GM23248 (cell line): ENCODE data around the gene DIAPH1. TPM values are rescaled to one million over a fixed set of nuclear protein-coding genes. Genes with fewer than 3 reads are reported as not detected.
"Not testable (repeated sequence)": the region's sequence is repeated elsewhere in the genome, so short reads cannot be mapped to it uniquely, and the experiment has no call there.

ENCODE experiments used
- DNase-seq: peaks from one replicate; pipeline ENCODE4 v3.0.0-alpha.2; 2015
- H2AFZ ChIP-seq: fragments of 200-600 bp; sonication (generic); 2 replicates; pipeline ENCODE4 v1.6.1; 2016; ENCODE audit warnings: antibody characterized with exemption
- H3F3A ChIP-seq: fragments of 200-600 bp; sonication (generic); 2 replicates; pipeline ENCODE4 v1.6.1; 2016; ENCODE audit warnings: mild to moderate bottlenecking, antibody characterized with exemption, mixed run types; ENCODE audit not compliant: insufficient read depth
- H3K27ac ChIP-seq: fragments of 200-600 bp; sonication (generic); 2 replicates; pipeline ENCODE4 v1.5.1; 2016; ENCODE audit warnings: mild to moderate bottlenecking
- H3K27me3 ChIP-seq: fragments of 200-600 bp; sonication (generic); replicated peaks from 2 replicates; pipeline ENCODE4 v1.6.1; 2016; ENCODE audit warnings: mild to moderate bottlenecking; ENCODE audit not compliant: insufficient read depth
- H3K36me3 ChIP-seq: fragments of 200-600 bp; sonication (generic); 2 replicates; pipeline ENCODE4 v1.6.1; 2016; ENCODE audit warnings: low read depth, mild to moderate bottlenecking
- H3K4me1 ChIP-seq: fragments of 200-600 bp; sonication (generic); 2 replicates; pipeline ENCODE4 v1.6.1; 2016; ENCODE audit warnings: mild to moderate bottlenecking; ENCODE audit not compliant: insufficient read depth
- H3K4me2 ChIP-seq: fragments of 200-600 bp; sonication (generic); one replicate; pipeline ENCODE4 v1.6.1; 2016; ENCODE audit warnings: mild to moderate bottlenecking; ENCODE audit not compliant: unreplicated experiment
- H3K4me3 ChIP-seq: fragments of 200-600 bp; sonication (generic); 2 replicates; pipeline ENCODE4 v1.5.1; 2016; ENCODE audit warnings: mild to moderate bottlenecking
- H3K79me2 ChIP-seq: fragments of 200-600 bp; sonication (generic); 2 replicates; pipeline ENCODE4 v1.6.1; 2016; ENCODE audit warnings: mild to moderate bottlenecking; ENCODE audit not compliant: insufficient read depth
- H3K9ac ChIP-seq: fragments of 200-600 bp; sonication (generic); 2 replicates; pipeline ENCODE4 v1.6.1; 2016; ENCODE audit warnings: mild to moderate bottlenecking
- H3K9me2 ChIP-seq: fragments of 200-600 bp; sonication (generic); 2 replicates; pipeline ENCODE4 v1.6.1; 2016; ENCODE audit warnings: mixed run types, mild to moderate bottlenecking, moderate library complexity; ENCODE audit not compliant: insufficient read depth
- H3K9me3 ChIP-seq: fragments of 200-600 bp; sonication (generic); one replicate; pipeline ENCODE4 v1.6.1; 2017; ENCODE audit warnings: low read depth
- H4K20me1 ChIP-seq: fragments of 200-600 bp; sonication (generic); 2 replicates; pipeline ENCODE4 v1.6.0; 2016; ENCODE audit not compliant: insufficient read depth
- EZH2 ChIP-seq: fragments of 200-600 bp; sonication (generic); IDR thresholded peaks from 2 replicates; pipeline ENCODE4 v1.6.1; 2018; ENCODE audit warnings: antibody characterized with exemption, mild to moderate bottlenecking; ENCODE audit not compliant: insufficient read depth, poor library complexity, severe bottlenecking
- EZH2phosphoT487 ChIP-seq: fragments of 200-600 bp; sonication (generic); IDR thresholded peaks from 2 replicates; pipeline ENCODE4 v1.6.1; 2018; ENCODE audit warnings: antibody characterized with exemption, moderate library complexity, mild to moderate bottlenecking, low read depth; ENCODE audit not compliant: insufficient read depth
- WGBS, 2 experiments: methylation state at CpG; one replicate each; pipeline ENCODE4 v1.1.6; 2015 to 2017; ENCODE audit warnings: low lambda C conversion rate in 2 of 2, low coverage in 1 of 2; ENCODE audit errors: missing lambda C conversion rate in 2 of 2; 5-methylcytosine and 5-hydroxymethylcytosine counted together
- in situ Hi-C: fragments of 300-500 bp; cut with MboI; formaldehyde crosslinking; loops from 2 replicates; pipeline ENCODE4 v1.15.0; 2020
- polyA plus RNA-seq: library from polyadenylated mRNA; unstranded; fragments of >200 nt; fragmentation: Nextera tagmentation; extraction: Ambion mirVana; gene quantifications from 2 replicates; pipeline ENCODE4 v1.2.1, GENCODE V29; 2016
- total RNA-seq: library from RNA; depleted of rRNA; stranded (reverse); fragments of >200 nt; shearing (Covaris generic); gene quantifications from 2 replicates; pipeline ENCODE4 v1.2.3, GENCODE V29; 2014

Gene DIAPH1
- total and polyA plus RNA-seq, 2 experiments from 2014 or later = 26.0 to 34.4 TPM

DNA sequence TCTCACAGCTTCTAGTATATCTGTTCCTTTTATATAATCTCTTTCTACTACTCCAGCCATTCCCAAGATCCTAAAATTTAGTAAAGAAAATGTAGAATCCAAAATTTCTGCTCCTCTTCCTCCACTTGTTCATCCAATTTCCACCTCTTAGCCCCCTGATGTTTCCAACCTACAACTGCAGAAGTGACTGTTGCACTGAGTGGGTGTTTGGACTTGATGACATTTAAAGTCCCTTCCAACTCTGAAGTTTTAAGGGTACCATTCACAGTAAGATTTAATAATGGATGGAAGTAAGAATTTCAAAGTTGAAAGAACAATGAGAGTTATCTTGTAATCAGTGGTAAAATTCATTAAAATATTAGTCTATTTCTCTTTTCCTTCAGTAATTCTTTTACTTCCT lies 5.5 kb downstream of the DIAPH1 start:
- Histone ChIP-seq H3K9me3 (no peaks in the 10 kb centered on the region), H3K36me3 (no peaks in the 10 kb centered on the region), H3K4me2 (no peak overlapping the region), H3K27me3 (no peaks in the 10 kb centered on the region), H3K4me1 (peaks cover 11% of the 10 kb centered on the region), H3K79me2 (peaks cover 99% of the 10 kb centered on the region), H4K20me1 (no peaks in the 10 kb centered on the region), H3K4me3 (no peak overlapping the region), H3K9ac (no peak overlapping the region), H3K27ac (no peak overlapping the region), H3K9me2 (no peaks in the 10 kb centered on the region), H3F3A (peaks cover 20% of the 10 kb centered on the region), H2AFZ (no peak overlapping the region)
- no peak for DNase-seq
- TF ChIP-seq EZH2phosphoT487 = no peak
- TF ChIP-seq EZH2 = no peak
- in situ Hi-C loops = no loop called here

GRCh38 chr5:141611289-141611688 lies 7.5 kb downstream of the DIAPH1 start:
- peaks cover 100% of the 10 kb centered on the region for H3K79me2 ChIP-seq
- H3K27me3 ChIP-seq = no peaks in the 10 kb centered on the region
- no peak overlapping the region for H3K9ac ChIP-seq
- H3F3A ChIP-seq = peaks cover under 1% of the 10 kb centered on the region; the same call in 1 of the 2 replicates
- no peaks in the 10 kb centered on the region for H3K36me3 ChIP-seq
- H3K9me3 ChIP-seq = no peaks in the 10 kb centered on the region
- in situ Hi-C loops = no loop called here
- no peak overlapping the region for H3K27ac ChIP-seq
- no peak overlapping the region for H3K4me3 ChIP-seq
- H3K4me1 ChIP-seq = no peaks in the 10 kb centered on the region
- DNase-seq = no peak
- no peak overlapping the region for H3K4me2 ChIP-seq
- H4K20me1 ChIP-seq = no peaks in the 10 kb centered on the region
- no peaks in the 10 kb centered on the region for H3K9me2 ChIP-seq
- no peak overlapping the region for H2AFZ ChIP-seq
- 87 to 91% methylated on average over 3 of the region's 3 CpGs for WGBS, 2 experiments
- TF ChIP-seq EZH2phosphoT487 = no peak
- no peak for TF ChIP-seq EZH2

DNA sequence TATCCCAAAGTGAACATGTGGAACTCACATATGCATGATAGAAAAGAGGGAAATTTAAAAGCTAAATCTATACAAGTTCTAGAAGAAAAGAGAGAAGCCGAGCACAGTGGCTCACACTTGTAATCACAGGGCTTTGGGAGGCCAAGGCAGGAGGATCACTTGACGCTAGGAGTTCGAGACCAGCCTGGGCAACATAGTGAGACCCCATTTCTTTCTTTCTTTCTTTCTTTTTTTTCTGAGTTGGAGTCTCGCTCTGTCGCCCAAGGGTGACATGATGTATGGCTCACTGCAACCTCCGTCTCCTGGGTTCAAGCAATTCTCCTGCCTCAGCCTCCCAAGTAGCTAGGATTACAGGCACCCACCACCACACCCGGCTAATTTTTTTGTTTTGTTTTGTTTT lies 8.9 kb downstream of the DIAPH1 start:
- in situ Hi-C loops, H3K27ac ChIP-seq, H3K9ac ChIP-seq, H3K4me2 ChIP-seq, H2AFZ ChIP-seq, H3K9me3 ChIP-seq, H4K20me1 ChIP-seq, H3K36me3 ChIP-seq, H3K27me3 ChIP-seq, H3K4me3 ChIP-seq, DNase-seq, H3F3A ChIP-seq, H3K9me2 ChIP-seq, H3K4me1 ChIP-seq: not testable (repeated sequence)
- H3K79me2 ChIP-seq = peaks cover 100% of the 10 kb centered on the region
- WGBS, 2 experiments = 95 to 98% methylated on average over 7 of the region's 7 CpGs

DNA sequence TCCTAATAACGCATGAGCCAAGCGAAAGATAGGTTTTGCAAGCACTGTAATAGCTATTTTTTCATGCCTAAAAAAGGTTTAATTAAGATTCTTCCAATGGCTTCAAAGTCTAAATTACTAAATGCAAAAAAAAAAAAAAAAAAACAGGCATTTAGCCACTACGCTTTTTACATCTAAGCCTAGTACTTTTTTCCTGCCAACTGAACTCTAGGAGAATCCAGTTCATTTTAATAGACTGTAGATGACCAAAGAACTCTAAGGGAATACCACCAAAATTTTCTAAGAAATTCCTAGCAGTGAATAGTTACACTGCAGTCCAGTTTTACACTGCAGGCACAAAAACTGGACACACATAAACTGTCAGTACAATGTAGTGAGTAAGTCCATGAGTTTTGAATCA lies 9.8 kb downstream of the DIAPH1 start:
- Histone ChIP-seq H3K36me3 (no peaks in the 10 kb centered on the region), H3K4me1 (peaks cover 11% of the 10 kb centered on the region), H3F3A (peaks cover 14% of the 10 kb centered on the region), H3K4me3 (no peak overlapping the region), H3K27ac (no peak overlapping the region), H3K27me3 (no peaks in the 10 kb centered on the region), H4K20me1 (no peaks in the 10 kb centered on the region), H3K9me2 (no peaks in the 10 kb centered on the region), H3K9ac (no peak overlapping the region), H2AFZ (no peak overlapping the region), H3K79me2 (peaks cover 96% of the 10 kb centered on the region), H3K9me3 (no peaks in the 10 kb centered on the region), H3K4me2 (no peak overlapping the region)
- 99 to 100% methylated on average over 3 of the region's 3 CpGs for WGBS, 2 experiments
- TF ChIP-seq EZH2 (no peak), EZH2phosphoT487 (no peak)
- in situ Hi-C loops = no loop called here
- DNase-seq = no peak

DNA sequence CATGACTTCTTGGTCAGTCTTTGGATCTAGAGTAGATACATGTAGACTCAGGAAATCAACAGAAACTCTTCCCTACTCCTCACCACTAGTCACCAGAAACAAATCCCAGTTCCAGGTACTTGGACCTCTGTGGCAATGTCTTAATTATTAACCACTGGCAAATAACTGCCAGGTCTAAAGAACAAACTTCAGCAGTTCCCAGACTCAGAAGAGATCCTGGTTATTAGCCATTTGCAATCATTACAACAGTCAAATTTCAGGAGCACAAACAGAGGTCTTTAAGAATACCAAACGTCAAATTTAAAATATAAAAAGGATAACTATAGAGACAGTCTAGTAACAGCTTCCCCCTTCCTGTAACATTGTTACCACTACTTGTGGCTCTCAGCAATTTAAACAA lies 10.2 kb downstream of the DIAPH1 start:
- no peak for TF ChIP-seq EZH2
- no peak for TF ChIP-seq EZH2phosphoT487
- WGBS, 2 experiments = 95 to 100% methylated on average over 1 of the region's 1 CpG
- peaks cover 19% of the 10 kb centered on the region for H3F3A ChIP-seq

More for the DNA sequence above, 10.2 kb downstream of the DIAPH1 start:
- Histone ChIP-seq H3K27me3 (no peaks in the 10 kb centered on the region), H3K9me3 (no peaks in the 10 kb centered on the region), H2AFZ (no peak overlapping the region), H4K20me1 (no peaks in the 10 kb centered on the region), H3K27ac (no peak overlapping the region), H3K36me3 (no peaks in the 10 kb centered on the region), H3K4me1 (peaks cover 16% of the 10 kb centered on the region), H3K9me2 (no peaks in the 10 kb centered on the region), H3K9ac (no peak overlapping the region), H3K4me2 (no peak overlapping the region), H3K79me2 (peaks cover 96% of the 10 kb centered on the region), H3K4me3 (no peak overlapping the region)
- in situ Hi-C loops = no loop called here
- no peak for DNase-seq
